Activated CD4-positive, alpha-beta T cell treated with anti-CD3 and anti-CD28 coated beads for 1 hour (primary cell): Measurements from ENCODE around the gene TPK1.
"Not testable (repeated sequence)": the region's sequence is repeated elsewhere in the genome, so short reads cannot be mapped to it uniquely, and the experiment has no call there.

Experiments
- DNase-seq: peaks from one replicate; pipeline ENCODE4 v3.0.0-alpha.2; 2020

TPK1 gene

DNA sequence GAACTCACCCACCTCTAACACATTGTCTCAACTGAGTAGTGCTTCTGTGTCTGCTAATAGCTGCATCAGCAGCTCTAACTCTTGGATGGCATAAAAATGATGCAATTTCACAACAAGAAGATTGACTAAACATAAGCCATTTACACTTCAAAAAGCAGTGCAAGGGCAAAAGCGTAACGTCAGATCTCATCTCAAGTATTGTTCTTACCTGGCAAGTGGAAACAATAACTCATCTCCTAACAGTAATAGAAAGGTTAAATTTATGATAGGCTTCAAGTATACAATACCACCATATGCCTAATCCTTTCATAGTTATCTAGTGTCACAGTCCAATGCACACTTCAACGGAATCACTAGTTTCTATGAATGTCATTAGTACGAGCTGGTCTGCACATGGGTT lies 14.8 kb downstream of the TPK1 start:
- no peak for DNase-seq

DNA sequence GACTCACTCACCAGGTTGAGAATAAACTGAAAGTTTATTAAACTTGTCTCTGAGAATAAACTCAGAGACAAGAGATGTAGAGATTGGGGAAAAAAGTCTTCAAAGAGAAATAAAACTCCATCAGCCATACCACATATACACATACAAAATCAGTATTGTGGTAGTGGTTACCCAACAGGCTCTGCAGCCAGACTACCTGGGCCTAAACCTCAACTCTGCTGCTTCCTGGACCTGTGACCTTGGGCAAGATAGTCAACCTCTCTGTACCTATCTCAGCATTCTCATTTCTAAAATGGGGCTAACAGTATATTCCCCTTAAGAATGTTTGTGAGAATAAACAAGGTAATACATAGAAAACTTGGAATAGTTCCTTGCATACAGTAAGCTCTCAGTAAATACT lies 15.3 kb downstream of the TPK1 start:
- DNase-seq, result no peak

DNA sequence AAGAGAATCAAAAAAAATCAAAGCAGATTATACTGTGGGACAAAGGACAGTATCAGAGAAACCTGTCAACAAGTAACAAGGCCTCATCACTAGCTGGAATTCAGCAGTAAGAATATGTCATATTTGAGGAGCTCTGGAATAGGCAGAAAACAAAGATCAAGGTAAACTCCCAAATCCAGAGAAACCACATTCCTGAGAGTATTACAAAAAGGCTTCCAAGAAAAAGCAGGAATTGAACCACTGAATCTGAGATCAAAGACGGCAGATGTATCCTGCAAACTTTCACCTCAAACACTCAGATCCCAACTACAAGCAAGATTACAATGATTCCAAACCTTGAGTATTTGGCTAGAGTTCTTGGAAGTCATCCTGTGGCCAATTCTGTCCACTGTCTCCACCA lies 16.3 kb downstream of the TPK1 start:
- no peak for DNase-seq

DNA sequence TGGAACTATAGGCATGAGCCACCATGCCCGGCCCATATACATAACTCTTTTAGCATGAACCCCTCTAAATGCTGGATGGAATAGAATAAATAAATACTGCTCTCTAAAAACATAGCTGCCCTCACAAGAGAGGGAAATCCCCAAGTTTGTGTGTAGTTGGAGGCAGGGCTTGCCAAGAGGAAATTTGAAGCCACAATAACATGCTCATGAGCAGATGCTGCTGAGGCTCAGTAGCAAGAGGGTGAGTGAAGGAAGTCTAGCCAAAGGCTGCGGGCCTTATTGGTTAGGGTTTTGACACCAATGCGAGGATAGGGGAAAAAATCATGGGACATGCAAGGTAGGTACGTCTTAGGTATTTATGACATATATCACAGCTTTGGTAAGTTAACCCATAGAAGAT lies 17.3 kb downstream of the TPK1 start:
- DNase-seq, result peak; percentile 31

DNA sequence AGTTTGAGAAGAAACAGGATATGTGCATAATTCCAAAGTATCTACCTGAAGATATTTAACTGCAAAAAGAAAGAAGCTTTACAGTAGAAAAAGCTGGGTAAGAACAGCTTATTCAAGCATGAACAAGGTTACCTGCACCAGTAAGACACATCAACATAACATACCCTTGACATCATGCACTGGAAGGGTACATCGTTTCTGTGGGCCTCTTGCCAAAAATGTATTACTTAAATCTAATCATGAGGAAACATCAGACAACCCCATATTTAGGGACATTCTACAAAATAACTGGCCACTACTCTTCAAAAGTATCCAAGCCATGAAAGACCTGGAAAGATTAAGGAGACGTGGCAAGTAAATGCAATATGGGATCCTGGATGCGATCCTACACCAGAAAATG lies 18.9 kb downstream of the TPK1 start:
- DNase-seq, result no peak

DNA sequence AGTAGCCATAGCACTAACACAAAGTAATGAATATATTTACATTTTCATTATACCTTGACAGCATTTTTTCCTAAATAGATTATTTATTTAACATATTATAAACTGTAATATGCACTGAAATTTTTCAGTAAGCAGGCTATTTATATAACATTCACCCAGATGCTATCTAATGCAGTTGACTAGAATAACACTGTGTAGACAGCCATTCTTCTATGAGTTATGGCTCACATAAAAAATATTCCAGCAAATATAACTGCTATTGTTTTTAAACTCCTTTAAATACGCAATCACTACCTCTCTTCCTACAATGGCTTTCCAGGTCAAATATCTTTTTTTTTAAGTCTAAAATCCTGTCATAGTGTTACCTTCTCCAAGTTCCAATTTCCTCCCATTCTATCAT lies 21.6 kb downstream of the TPK1 start:
- no peak for DNase-seq

DNA sequence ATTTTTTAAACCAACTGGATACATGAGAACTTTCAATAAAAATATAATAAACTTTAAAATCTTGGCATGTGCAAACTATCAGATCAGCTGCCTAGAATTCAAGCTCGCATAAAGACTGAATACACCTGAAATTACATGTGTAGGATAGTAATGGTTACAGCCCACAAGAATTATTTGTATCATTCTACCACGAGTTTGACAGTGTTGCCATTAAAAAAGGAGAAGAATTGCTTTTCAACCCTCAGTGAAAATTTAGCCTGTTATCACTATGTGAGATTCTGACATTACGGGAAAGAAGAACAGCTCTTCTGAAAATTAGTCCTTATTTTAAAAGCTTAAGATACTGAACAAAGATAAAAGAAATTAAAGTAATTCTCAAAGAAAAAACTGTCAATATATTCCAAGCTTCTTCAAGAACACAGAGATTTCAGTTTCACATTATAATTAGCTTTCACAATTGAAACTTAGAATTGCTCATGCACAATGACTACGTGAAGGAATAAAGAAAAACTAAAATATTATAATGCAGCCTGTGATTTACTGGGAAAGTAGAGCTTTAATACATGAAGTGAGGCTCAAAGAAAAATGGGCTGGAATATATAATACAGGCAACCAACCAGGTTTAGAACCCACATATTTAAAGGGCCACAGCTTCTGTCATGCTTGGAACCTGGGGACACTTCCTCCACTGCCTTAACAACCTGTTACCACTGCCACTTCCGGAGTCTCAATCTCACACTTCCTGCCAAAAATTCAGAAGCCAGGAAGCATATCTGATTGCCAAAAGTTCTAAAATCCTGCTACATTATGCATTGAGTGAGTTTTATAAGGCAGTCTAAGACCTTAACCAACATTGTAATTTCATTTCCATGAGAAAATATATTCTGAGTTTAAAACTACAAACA lies 23.2 kb downstream of the TPK1 start:
- DNase-seq, result no peak

DNA sequence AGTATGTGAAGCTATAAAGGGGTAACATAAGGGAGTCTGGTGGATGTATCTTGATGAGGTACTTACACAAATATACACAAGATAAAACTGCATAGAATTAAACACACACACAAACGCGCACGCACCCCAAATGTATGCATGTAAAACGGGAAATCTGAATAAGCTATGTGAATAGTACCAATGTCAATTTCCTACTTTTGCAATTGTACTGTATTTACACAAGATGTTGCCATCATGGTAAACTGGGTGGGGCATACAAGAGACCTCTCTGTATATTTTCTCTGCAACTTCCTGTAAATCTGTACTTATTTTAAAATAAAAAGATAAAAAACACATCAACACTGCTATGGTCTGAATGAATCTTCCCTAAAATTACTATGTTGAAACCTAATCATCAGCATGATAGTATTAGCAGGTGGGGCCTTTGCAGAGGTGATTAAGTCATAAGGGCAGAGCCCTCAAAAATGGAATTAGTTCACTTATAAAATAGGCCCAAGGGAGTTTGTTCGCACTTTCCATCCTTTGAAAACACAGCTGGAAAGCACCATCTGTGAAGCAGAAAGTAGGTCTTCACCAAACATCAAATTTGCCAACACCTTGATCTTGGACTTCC lies 30.1 kb downstream of the TPK1 start:
- DNase-seq, result no peak

DNA sequence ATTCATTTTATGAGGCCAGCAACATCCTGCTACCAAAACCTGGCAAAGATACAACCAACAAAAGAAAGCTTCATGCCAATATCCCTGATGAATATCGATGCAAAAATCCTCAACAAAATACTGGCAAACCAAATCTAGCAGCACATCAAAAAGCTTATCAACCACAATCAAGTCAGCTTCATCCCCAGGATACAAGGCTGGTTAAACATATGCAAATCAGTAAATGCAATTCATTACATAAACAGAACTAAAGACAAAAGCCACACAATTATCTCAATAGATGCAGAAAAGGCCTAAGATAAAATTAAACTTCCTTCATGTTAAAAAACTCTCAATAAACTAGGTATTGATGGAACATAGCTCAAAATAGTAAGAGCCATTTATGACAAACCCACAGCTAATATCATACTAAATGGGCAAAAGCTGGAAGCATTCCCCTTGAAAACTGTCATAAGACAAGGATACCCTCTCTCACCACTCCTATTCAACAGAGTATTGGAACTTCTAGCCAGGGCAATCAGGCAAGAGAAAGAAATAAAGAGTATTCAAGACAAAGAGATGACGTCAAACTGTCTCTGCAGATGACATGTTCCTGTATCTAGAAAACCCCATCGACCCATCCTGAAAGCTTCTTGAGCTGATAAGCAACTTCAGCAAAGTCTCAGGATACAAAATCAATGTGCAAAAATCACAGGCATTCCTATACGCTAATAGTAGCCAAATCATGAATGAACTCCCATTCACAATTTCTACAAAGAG lies 35.0 kb downstream of the TPK1 start:
- not testable (repeated sequence) for DNase-seq

DNA sequence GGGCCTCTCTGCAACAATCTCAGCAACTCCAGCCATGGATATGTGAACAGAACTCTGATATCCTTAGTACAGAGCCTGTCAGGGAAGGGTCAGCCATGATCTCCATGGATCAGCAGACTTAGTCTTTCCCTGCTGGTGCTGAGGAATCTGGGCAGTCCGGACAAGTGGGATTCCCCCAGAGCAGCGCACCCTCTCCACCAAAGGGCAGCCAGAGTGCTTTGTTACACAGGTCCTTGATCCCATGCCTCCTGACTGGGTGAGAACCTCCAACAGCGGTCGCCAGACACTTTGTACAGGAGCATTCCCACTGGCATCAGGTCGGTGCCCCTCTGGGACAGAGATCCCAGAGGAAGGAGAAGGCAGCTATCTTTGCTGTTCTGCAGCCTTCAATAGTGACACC lies 38.9 kb downstream of the TPK1 start:
- DNase-seq, result no peak

DNA sequence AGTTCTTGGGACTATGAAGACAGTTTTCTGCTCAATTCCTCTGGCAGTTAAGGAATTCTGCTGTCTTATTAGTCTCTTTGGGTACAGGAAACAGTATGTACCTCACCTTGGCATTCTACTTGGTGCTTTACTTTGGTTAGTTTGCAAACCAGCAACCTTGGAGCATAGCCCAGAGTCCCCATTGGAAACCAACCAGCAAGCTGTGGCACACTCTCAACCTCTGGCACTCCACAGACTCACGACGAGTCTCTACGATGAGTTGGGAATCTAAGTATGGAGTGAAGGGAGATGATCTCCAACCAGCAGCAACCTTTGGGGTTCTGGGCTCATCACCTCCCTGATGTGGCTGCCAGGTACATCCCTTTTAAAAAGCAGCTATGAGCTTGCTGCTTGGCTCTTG lies 43.8 kb downstream of the TPK1 start:
- DNase-seq, result no peak

DNA sequence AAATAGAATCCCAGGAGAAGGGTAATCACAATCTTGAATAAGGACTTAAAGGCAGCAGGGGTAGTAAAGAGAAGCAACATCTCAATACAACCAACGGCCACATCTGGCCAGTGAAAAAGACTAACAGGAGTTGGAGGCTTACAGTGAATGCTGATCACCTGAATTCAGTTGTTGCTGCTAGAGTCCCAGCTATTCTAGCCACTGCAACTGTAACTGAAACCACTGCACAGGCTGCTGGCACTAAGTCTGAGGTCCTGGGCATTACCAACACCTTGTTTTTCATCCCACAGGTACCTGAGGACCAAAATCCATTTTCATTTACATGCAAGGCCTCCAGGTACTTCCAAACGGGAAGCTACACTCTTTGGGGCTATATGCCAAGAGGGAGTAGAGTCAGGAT lies 44.4 kb downstream of the TPK1 start:
- no peak for DNase-seq

DNA sequence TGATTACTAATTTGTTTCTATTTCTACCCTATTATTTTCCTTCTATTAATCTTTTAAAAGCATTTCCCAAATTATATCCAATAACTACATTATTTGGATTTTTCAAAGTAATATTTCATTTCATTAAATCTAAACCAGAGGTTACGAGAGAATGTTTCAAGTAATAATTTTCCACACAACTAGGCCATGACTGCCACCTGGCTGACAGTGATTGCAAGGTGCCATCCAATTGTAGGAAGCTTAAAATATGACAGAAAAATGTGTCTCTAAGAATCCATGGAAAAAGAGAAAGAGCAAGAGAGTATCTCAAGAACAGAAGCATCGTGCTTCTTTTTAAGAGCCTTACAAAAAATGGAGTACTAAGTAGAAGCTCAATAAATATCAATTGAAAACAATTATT lies 48.7 kb downstream of the TPK1 start:
- no peak for DNase-seq

DNA sequence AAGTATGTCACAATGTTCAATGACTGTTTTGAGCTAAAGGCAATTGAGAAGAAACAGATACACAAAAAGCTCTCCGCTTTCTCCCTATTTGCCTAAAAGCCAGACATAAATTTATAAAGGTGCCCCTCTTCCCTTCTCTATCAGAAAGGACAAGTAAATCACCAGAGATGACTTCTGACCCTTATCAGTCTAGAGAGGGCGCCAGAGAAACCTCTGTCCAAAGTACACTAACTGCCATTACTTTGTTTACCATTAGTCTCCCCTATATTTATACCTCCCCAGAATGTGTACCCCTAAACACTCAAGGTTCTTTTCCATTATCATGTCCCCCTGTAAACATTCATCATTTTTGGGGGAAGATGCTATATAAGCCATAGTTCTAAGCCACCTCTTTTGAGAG lies 49.3 kb downstream of the TPK1 start:
- no peak for DNase-seq

DNA sequence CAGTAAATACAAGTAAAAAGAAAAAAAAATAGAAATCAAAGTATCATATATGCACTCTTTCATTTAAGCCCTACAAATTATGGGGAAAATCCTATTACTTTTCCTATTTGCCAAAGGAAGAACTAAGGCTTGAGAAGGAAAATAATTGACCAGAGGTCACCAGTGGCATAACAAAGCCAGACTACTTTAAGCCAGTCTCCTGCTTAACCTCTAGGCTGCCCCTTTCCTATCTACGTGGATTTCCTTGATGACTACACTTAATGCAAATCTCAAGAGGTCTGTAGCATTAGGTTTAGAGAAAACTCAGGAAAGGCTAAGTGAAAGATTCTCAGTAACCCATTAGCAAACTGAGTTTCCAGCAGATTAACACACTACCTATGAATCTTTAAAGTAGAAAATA lies 49.8 kb downstream of the TPK1 start:
- DNase-seq, result no peak

DNA sequence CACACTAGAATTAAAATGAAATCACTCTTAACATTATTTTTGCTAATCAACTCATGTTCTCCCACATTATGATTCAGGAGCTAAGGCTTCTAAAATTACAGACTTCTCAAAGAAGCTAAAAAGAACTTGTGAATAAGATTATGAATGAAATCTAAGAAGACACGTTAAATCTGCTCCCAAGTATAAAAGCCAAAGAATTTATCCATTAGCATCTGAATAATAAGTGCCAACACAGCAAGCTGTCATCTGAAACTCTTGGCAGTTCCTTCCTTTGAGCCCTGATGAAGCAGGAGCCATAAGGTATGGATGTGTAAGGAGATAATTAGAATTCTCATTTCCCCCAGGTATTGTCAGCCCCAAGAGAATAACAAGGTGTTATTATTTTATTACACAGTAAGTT lies 50.3 kb downstream of the TPK1 start:
- no peak for DNase-seq

DNA sequence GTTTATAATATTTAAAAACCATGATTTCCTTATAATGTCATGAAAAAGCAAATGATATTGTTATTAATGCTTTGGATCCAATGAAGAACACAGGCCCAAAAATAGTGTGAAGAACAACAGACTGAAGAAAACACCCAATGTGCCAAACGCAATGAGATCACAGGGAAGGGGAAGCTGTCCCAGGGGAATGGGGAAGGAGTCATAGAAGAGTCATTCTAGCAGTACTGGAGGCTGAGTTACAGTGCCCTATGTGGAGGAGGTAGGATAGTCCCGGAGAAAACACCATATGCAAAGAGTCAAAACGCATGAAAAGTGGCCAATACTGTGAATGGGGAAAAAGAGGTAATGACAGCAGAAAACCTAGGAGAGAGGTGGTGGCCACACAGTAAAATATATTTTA lies 50.9 kb downstream of the TPK1 start:
- no peak for DNase-seq

DNA sequence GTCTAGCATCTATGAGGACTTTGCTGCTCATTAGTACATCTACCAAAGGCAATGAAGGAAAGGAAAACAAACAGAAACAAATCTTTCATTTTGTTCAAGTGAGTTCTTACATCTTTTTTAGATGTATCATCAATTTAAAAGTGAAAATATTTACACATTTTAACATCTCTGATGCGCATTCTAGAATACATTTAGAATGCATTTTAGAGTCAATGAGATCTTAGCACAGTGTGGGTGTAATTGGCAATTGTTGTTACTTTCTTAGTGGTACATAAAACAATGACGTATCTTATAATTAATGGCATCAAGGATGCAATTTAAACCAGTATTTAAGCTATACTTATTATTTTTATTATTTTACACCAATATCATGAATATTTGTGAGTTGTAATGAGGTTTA lies 51.4 kb downstream of the TPK1 start:
- no peak for DNase-seq

DNA sequence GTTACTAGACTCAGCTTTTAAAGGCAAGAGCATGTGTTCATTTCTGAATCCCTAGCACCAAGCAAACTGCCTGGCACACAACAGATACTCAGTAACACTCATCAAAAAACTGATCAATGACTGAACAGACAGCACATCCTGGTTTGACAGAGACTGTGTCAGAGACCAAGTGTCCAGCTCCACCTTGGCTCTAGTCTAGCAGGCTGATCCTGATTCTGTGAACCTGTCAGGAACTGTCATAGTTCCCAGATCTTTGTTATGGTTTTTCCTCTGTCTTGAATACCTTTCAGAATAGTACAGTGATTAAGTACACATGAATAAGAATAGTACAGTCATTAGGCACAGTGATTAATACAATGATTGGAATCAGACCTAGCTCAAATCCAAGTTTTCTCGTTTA lies 53.0 kb downstream of the TPK1 start:
- DNase-seq, result no peak

DNA sequence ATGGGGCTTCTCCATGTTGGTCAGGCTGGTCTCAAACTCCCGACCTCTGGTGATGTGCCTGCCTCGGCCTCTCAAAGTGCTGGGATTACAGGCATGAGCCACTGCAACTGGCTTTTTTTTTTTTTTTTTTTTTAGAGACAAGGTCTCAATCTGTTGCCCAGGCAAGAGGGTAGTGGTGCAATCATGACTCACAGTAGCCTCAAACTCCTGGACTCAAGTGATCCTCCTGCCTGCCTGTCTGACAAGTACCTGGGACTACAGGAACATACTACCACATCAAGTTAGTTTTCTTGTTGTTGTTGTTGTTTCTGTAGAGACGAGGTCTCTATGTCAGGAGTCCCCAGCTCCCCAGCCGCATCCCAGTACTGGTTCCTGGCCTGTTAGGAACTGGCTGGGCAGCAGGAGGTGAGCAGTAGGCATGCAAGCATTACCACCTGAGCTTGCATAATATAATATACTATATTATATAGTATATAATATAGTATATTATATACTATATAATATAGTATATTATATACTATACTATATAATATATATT lies 55.7 kb downstream of the TPK1 start:
- DNase-seq, result no peak

DNA sequence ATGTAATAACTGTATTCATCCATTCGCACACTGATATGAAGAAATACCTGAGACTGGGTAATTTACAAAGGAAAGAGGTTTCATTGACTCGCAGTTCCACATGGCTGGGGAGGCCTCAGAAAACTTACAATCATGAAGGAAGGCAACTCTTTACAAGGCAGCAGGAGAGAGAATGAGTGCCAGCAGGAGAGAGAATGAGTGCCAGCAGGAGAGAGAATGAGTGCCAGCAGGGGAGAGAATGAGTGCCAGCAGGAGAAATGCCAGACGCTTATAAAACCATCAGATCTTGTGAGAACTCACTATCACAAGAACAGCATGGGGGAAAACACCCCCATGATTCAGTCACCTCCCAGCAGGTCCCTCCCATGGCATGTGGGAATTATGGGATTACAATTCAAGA lies 58.0 kb downstream of the TPK1 start:
- not testable (repeated sequence) for DNase-seq

DNA sequence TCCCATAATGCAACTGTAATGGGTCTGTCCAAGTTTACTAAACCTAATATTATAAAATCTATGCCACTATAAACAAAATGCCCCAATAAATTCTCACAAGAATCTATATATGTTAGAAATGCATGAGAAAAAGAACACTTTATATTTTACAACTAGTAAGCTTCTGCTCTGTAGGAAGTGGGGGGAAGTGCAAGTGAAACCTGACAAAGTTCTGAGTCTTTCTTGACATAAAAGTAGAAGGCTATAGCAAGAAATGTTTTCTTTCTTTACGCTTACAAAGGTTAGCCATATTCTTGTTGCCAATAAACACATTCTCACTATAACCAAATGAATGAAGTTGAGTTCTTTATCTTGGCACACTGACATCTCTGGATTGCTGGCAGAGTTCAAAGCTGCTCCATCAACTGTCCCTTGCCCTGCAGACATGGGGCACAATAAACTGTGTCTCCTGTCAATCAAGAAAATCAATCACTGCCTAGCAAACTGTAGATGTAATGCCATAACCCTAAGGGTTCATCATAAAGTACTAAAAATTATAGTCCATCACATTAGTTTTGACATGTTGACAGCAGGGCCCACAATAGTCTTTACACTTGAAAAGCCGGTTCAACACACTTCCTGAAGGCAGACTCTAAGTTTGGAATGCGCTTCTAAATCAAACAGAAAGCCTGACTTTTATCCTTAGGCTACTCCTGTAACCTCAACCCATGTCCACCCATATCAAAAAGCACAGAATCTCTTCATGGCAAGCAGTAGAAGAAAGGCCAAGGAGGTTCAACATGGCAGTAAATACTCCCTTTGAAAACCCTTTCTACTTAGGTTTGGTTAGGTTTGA lies 58.6 kb downstream of the TPK1 start:
- no peak for DNase-seq

DNA sequence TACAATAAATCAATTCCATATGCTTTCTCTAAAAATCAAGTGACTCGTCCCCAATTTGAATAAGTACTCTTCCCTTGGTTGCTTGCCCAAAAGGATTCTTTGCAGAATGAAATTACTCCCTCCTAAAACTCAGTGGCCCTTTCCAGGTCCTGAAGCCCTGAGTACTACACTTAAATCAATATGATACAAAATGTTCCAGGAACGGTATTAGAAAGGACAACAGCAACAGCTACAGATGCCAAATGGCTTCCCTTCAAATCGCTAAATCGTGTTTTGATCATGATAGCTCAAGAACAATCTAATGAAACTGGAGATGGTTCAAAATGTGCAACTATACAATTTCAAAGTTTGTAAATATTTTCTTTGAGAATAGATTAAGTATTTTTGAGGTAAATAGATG lies 59.4 kb downstream of the TPK1 start:
- no peak for DNase-seq
